HG03045 (cell line): ENCODE measurements around the gene PROCR.
"Not testable (repeated sequence)": the region's sequence is repeated elsewhere in the genome, so short reads cannot be mapped to it uniquely, and the experiment has no call there.

Experiments used
- ATAC-seq: cut with Tn5 transposase; IDR thresholded peaks from one replicate; pipeline ENCODE4 v1.9.1; 2021; ENCODE audit warnings: mild to moderate bottlenecking, moderate library complexity; ENCODE audit not compliant: unreplicated experiment

Gene PROCR

GRCh38 chr20:35192118-35192872 is 20.4 kb downstream of the PROCR start:
- ATAC-seq = no peak

GRCh38 chr20:35193031-35193791 is 21.3 kb downstream of the PROCR start:
- not testable (repeated sequence) for ATAC-seq

- ATAC-seq = no peak
Observed at GRCh38 chr20:35196313-35196712, 24.4 kb downstream of the PROCR start.

GRCh38 chr20:35199740-35200139 is 27.9 kb downstream of the PROCR start:
- no peak for ATAC-seq

GRCh38 chr20:35200267-35200666 is 28.4 kb downstream of the PROCR start:
- no peak for ATAC-seq

GRCh38 chr20:35201467-35201866 is 29.6 kb downstream of the PROCR start:
- ATAC-seq = not testable (repeated sequence)

- no peak for ATAC-seq
Observed at GRCh38 chr20:35206802-35207201, 34.9 kb downstream of the PROCR start.

GRCh38 chr20:35207950-35208611 is 36.2 kb downstream of the PROCR start:
- no peak for ATAC-seq

GRCh38 chr20:35215066-35215956 is 43.4 kb downstream of the PROCR start:
- no peak for ATAC-seq

GRCh38 chr20:35216541-35216940 is 44.7 kb downstream of the PROCR start:
- ATAC-seq = no peak

- ATAC-seq = no peak
Observed at GRCh38 chr20:35223941-35224340, 52.1 kb downstream of the PROCR start.

GRCh38 chr20:35224536-35224935 is 52.7 kb downstream of the PROCR start:
- no peak for ATAC-seq

GRCh38 chr20:35225319-35226125 is 53.6 kb downstream of the PROCR start:
- no peak for ATAC-seq

- ATAC-seq = no peak
Observed at GRCh38 chr20:35226126-35226883, 54.4 kb downstream of the PROCR start, which contains the start of gene MMP24. Gene MMP24 (plus strand): TSS chr20:35226690. CDS start chr20:35226739, 49 bp downstream.
